ENCODE data around the gene CHI3L1. TPM values are rescaled to one million over a fixed set of nuclear protein-coding genes. Genes with fewer than 3 reads are reported as not detected.

The CHI3L1 gene
- total RNA-seq, 4 donors from 2014 or later = 80.5 to 188 (median 107) TPM

DNA sequence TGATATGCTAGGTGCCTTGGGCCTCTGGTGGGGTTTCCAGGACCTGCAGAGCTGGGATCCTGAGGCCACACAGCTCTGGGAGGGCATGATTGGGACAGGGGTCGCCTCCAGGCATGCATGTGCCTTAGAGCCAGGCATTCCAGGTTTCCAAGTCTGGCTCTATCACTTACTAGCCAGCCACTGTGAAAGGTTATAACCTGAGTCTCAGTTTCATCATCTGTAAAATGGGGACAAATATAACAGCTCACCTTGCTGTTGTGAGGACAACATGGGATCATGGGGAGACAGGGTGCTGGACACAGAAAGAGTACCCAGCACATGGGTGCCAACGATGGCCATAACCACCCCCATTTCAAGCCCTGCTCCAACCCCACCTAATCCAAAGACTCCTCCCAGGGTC lies 2.7 kb downstream of the CHI3L1 start:
- 90 to 100% methylated on average over 1 to 2 of the region's 2 CpGs for WGBS, 2 donors
- no peak overlapping the region for H3K4me3 ChIP-seq (ENCODE audit: low read depth, poor library complexity, severe bottlenecking)
- TF ChIP-seq, protein P1, sequence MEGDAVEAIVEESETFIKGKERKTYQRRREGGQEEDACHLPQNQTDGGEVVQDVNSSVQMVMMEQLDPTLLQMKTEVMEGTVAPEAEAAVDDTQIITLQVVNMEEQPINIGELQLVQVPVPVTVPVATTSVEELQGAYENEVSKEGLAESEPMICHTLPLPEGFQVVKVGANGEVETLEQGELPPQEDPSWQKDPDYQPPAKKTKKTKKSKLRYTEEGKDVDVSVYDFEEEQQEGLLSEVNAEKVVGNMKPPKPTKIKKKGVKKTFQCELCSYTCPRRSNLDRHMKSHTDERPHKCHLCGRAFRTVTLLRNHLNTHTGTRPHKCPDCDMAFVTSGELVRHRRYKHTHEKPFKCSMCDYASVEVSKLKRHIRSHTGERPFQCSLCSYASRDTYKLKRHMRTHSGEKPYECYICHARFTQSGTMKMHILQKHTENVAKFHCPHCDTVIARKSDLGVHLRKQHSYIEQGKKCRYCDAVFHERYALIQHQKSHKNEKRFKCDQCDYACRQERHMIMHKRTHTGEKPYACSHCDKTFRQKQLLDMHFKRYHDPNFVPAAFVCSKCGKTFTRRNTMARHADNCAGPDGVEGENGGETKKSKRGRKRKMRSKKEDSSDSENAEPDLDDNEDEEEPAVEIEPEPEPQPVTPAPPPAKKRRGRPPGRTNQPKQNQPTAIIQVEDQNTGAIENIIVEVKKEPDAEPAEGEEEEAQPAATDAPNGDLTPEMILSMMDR (IDR thresholded peaks at IDR 0.05) = no peak
- no peak for TF ChIP-seq POLR2A (IDR thresholded peaks at IDR 0.05)
- no peak for DNase-seq (ENCODE audit: low spot score in 2 of 2)
- intact Hi-C loops (cut with DNase I; ENCODE audit: low total_unique reads) = no loop called here

DNA sequence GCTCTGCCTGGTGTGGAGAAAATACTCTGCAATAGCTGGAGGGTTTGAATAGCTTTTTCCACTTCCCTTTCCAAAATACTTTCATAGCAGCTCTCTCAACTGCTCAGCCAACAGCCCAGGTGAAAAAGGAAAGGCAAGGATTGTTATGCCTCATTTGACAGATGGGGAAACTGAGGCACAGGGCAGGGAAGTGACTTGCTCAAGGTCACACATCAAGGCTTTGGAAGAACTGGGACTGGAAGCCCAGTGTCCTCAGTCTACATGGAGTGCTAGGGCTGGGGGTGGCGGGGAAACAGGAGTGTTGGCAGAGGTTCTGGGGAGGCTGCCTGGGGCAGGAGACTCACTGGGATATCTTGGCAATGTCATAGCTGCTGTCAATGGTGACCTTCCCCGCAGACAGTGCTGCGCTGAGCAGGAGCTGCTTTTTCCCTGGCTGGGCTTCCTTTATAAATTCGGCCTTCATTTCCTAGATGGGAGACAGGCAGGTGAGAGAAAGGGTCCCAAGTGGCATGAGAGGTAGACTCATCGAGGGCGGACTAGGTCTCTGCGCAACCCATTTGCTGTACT lies 4.0 kb downstream of the CHI3L1 start:
- TF ChIP-seq, protein P1 (IDR thresholded peaks at IDR 0.05) = no peak
- TF ChIP-seq POLR2A (IDR thresholded peaks at IDR 0.05) = no peak
- no peak overlapping the region for H3K4me3 ChIP-seq (ENCODE audit: low read depth, poor library complexity, severe bottlenecking)
- DNase-seq (ENCODE audit: low spot score in 2 of 2) = no peak
- WGBS, 2 donors = 67 to 86% methylated on average over 7 of the region's 7 CpGs
- intact Hi-C loops (cut with DNase I; ENCODE audit: low total_unique reads) = no loop called here

DNA sequence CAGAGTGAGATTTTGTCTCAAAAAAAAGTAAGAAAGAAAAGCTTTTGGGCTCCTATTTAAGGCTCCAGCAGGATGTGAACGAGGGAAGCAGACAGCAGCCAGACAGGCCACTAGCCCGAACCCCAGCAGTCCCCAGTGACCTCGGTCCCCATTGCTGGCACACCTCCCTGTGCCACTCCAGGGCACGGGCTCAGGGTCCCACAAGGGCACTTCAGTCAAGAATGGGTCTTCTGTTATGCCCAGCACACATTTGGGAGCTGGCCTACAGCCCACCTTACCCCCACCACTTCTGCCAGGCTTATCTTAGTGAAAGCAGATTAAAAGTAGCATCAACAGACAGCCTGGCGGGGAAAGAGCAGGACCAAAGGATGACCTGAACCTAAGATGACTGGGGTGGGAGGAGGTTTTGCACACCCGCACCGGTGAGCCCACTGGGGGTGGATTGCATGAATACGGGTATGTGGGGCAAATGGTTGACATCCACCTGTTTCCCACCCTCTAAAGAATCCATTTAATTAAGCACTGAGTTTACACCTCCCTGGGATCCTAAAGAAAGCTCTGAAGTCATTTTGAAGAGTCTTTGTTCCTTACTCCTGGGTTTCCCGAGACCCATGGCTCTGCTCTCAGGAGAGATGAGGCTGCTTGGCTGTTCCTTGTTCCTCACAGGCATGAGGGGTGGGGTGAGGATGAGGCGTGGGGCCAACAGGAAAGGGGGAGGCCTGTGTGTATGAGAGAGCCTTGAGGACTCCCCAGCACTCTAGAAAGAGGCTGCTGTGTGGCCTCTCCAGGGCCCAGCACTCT lies 4.7 kb downstream of the CHI3L1 start:
- H3K4me3 ChIP-seq (ENCODE audit: low read depth, poor library complexity, severe bottlenecking) = no peak overlapping the region
- TF ChIP-seq, protein P1 (IDR thresholded peaks at IDR 0.05) = no peak
- TF ChIP-seq POLR2A (IDR thresholded peaks at IDR 0.05) = no peak
- WGBS, 2 donors = 53 to 76% methylated on average over 10 of the region's 10 CpGs
- intact Hi-C loops (cut with DNase I; ENCODE audit: low total_unique reads) = no loop called here
- DNase-seq (ENCODE audit: low spot score in 2 of 2) = no peak

DNA sequence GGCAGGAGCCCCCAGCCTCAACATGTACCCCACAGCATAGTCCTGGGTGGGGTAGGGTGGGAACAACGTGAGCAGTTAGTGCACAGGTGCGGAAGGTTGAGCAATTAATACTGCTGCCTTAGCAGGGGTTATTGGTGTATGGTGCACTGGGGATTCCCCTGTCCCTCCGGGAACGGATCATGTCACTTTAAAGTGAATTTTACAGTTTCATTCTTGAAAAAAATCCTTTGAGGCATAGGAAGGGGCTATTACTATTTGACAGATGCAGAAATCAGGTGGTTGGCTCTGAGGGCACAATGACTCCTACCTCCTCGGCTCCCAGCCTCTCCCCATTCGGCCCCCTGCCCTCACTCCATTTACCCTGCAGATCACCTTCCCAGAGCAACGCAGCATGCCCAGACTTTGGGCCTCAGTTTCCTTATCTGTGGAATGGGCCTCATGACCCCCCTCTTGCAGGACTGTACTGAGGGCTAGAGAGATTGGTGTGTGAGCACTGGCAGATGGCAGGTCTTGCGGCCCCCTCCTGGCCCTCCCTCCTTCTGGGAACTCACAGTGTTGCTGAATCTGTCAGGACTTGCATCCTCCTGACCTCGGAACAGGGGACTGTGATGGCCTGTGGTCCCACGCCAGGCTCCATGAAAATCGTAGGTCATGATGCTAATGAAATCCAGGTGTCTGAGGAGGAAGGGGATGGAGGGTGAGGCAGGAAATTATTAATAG lies 5.7 kb downstream of the CHI3L1 start:
- no peak for TF ChIP-seq POLR2A (IDR thresholded peaks at IDR 0.05)
- TF ChIP-seq, protein P1 (IDR thresholded peaks at IDR 0.05) = no peak
- intact Hi-C loops (cut with DNase I; ENCODE audit: low total_unique reads) = no loop called here
- DNase-seq (ENCODE audit: low spot score in 2 of 2) = no peak
- WGBS, 2 donors = 69 to 79% methylated on average over 10 to 11 of the region's 11 CpGs
- no peak overlapping the region for H3K4me3 ChIP-seq (ENCODE audit: low read depth, poor library complexity, severe bottlenecking)

DNA sequence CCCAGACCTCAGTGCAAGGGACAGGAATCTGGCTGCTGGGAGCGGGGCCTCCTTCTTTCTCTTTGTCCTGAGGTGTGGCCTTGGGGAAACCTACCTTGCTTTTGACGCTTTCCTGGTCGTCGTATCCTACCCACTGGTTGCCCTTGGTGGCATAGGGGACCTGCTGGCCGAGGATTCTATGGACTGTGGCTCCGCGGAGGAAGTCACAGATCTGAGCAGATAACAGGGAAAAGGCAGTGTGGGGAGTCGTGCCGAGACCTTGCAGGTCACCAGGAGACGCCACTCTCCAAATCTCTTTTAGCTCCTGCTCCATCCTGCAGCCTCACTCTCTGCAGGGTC lies 6.9 kb downstream of the CHI3L1 start:
- no peak for TF ChIP-seq POLR2A (IDR thresholded peaks at IDR 0.05)
- TF ChIP-seq, protein P1 (IDR thresholded peaks at IDR 0.05) = no peak
- intact Hi-C loops (cut with DNase I; ENCODE audit: low total_unique reads) = no loop called here
- DNase-seq (ENCODE audit: low spot score in 2 of 2) = no peak
- H3K4me3 ChIP-seq (ENCODE audit: low read depth, poor library complexity, severe bottlenecking) = no peak overlapping the region
- 94 to 97% methylated on average over 10 of the region's 10 CpGs for WGBS, 2 donors
